Measurements from ENCODE around the gene FBXL17.

DNA sequence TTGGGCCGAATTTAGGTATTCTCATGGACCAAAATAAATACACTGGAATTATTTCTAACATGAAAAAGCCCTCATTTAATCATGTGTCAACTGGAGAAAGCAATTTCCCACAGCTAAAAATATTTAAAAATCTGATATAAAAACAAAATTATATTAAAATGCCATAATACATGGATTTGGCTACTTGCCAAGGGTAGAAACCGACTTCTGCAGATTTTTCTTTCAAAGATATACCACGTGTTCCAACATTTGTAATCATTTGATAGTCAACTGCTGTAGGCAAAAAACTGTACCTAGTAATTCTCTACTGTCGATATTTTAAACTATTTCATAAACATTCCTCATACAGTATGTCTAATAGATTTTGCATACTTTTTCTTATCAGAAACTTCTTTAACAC lies 237.6 kb downstream of the FBXL17 start:
- TF ChIP-seq ZNF510 (tag by site-specific recombination; IDR thresholded peaks at IDR 0.05; ENCODE audit: insufficient replicate concordance) (no peak), ZNF350 (tag by site-specific recombination; IDR thresholded peaks at IDR 0.05) (no peak), ZNF843 (tag by site-specific recombination; IDR thresholded peaks at IDR 0.05) (no peak), ZNF274 (IDR thresholded peaks at IDR 0.05; ENCODE audit: low read length) (no peak), ZNF274 (tag by site-specific recombination; IDR thresholded peaks at IDR 0.05; ENCODE audit: borderline replicate concordance) (no peak), ZNF2 (tag by site-specific recombination; IDR thresholded peaks at IDR 0.05) (no peak), ZNF654 (tag by site-specific recombination; IDR thresholded peaks at IDR 0.05; ENCODE audit: low read depth) (no peak), ZSCAN30 (tag by site-specific recombination; IDR thresholded peaks at IDR 0.05) (no peak), GLI2 (tag by site-specific recombination; IDR thresholded peaks at IDR 0.05; ENCODE audit: borderline replicate concordance, low read depth) (no peak), ZBTB7A (tag by site-specific recombination; IDR thresholded peaks at IDR 0.05; ENCODE audit: low read depth) (no peak)
- TF ChIP-seq, protein P1, sequence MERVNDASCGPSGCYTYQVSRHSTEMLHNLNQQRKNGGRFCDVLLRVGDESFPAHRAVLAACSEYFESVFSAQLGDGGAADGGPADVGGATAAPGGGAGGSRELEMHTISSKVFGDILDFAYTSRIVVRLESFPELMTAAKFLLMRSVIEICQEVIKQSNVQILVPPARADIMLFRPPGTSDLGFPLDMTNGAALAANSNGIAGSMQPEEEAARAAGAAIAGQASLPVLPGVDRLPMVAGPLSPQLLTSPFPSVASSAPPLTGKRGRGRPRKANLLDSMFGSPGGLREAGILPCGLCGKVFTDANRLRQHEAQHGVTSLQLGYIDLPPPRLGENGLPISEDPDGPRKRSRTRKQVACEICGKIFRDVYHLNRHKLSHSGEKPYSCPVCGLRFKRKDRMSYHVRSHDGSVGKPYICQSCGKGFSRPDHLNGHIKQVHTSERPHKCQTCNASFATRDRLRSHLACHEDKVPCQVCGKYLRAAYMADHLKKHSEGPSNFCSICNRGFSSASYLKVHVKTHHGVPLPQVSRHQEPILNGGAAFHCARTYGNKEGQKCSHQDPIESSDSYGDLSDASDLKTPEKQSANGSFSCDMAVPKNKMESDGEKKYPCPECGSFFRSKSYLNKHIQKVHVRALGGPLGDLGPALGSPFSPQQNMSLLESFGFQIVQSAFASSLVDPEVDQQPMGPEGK (tag by site-specific recombination; IDR thresholded peaks at IDR 0.05), result no peak
- TF ChIP-seq, protein P2, sequence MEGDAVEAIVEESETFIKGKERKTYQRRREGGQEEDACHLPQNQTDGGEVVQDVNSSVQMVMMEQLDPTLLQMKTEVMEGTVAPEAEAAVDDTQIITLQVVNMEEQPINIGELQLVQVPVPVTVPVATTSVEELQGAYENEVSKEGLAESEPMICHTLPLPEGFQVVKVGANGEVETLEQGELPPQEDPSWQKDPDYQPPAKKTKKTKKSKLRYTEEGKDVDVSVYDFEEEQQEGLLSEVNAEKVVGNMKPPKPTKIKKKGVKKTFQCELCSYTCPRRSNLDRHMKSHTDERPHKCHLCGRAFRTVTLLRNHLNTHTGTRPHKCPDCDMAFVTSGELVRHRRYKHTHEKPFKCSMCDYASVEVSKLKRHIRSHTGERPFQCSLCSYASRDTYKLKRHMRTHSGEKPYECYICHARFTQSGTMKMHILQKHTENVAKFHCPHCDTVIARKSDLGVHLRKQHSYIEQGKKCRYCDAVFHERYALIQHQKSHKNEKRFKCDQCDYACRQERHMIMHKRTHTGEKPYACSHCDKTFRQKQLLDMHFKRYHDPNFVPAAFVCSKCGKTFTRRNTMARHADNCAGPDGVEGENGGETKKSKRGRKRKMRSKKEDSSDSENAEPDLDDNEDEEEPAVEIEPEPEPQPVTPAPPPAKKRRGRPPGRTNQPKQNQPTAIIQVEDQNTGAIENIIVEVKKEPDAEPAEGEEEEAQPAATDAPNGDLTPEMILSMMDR (tag by site-specific recombination; IDR thresholded peaks at IDR 0.05), result no peak
- TF ChIP-seq, protein P3, sequence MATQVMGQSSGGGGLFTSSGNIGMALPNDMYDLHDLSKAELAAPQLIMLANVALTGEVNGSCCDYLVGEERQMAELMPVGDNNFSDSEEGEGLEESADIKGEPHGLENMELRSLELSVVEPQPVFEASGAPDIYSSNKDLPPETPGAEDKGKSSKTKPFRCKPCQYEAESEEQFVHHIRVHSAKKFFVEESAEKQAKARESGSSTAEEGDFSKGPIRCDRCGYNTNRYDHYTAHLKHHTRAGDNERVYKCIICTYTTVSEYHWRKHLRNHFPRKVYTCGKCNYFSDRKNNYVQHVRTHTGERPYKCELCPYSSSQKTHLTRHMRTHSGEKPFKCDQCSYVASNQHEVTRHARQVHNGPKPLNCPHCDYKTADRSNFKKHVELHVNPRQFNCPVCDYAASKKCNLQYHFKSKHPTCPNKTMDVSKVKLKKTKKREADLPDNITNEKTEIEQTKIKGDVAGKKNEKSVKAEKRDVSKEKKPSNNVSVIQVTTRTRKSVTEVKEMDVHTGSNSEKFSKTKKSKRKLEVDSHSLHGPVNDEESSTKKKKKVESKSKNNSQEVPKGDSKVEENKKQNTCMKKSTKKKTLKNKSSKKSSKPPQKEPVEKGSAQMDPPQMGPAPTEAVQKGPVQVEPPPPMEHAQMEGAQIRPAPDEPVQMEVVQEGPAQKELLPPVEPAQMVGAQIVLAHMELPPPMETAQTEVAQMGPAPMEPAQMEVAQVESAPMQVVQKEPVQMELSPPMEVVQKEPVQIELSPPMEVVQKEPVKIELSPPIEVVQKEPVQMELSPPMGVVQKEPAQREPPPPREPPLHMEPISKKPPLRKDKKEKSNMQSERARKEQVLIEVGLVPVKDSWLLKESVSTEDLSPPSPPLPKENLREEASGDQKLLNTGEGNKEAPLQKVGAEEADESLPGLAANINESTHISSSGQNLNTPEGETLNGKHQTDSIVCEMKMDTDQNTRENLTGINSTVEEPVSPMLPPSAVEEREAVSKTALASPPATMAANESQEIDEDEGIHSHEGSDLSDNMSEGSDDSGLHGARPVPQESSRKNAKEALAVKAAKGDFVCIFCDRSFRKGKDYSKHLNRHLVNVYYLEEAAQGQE (tag by site-specific recombination; IDR thresholded peaks at IDR 0.05), result no peak
- TF ChIP-seq, protein P4, sequence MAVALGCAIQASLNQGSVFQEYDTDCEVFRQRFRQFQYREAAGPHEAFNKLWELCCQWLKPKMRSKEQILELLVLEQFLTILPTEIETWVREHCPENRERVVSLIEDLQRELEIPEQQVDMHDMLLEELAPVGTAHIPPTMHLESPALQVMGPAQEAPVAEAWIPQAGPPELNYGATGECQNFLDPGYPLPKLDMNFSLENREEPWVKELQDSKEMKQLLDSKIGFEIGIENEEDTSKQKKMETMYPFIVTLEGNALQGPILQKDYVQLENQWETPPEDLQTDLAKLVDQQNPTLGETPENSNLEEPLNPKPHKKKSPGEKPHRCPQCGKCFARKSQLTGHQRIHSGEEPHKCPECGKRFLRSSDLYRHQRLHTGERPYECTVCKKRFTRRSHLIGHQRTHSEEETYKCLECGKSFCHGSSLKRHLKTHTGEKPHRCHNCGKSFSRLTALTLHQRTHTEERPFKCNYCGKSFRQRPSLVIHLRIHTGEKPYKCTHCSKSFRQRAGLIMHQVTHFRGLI (tag by site-specific recombination; IDR thresholded peaks at IDR 0.05), result no peak
